Measurements from ENCODE around the gene SGCG. TPM values are rescaled to one million over a fixed set of nuclear protein-coding genes. Genes with fewer than 3 reads are reported as not detected.

SGCG gene
- total RNA-seq, 1 experiment from 2014 or later = not detected

GRCh38 chr13:23157781-23158180 lies 23.0 kb upstream of the SGCG start:
- CTCF ChIA-PET = no interaction called here

GRCh38 chr13:23159205-23159759 lies 21.5 kb upstream of the SGCG start:
- H3K9me3 Mint-ChIP-seq (ENCODE audit: low read depth, unreplicated experiment) = no peaks in the 10 kb centered on the region
- intact Hi-C loops (cut with micrococcal nuclease; ENCODE audit: unreplicated experiment) = no loop called here
- no peaks in the 10 kb centered on the region for H3K36me3 Mint-ChIP-seq (ENCODE audit: insufficient read depth, unreplicated experiment)
- no peaks in the 10 kb centered on the region for H3K4me1 Mint-ChIP-seq (ENCODE audit: low read depth, unreplicated experiment)
- DNase-seq = peak; percentile 30
- peaks cover 13% of the 10 kb centered on the region for H3K27me3 Mint-ChIP-seq (ENCODE audit: unreplicated experiment)
- H3K27ac Mint-ChIP-seq (ENCODE audit: unreplicated experiment) = no peak overlapping the region
- H3K4me3 Mint-ChIP-seq (ENCODE audit: low read depth, unreplicated experiment) = peak overlapping the region; percentile 66
- no TSS peak for BruUV-seq (replicated peaks)
- TF ChIP-seq CTCF (IDR thresholded peaks at IDR 0.05; ENCODE audit: unreplicated experiment) = peak; percentile 17
- CTCF ChIA-PET = no interaction called here

More at GRCh38 chr13:23157781-23158180, 23.0 kb upstream of the SGCG start:
- no peak for TF ChIP-seq CTCF (IDR thresholded peaks at IDR 0.05; ENCODE audit: unreplicated experiment)
- H3K27ac Mint-ChIP-seq (ENCODE audit: unreplicated experiment) = no peak overlapping the region
- no TSS peak for BruUV-seq (replicated peaks)
- no peaks in the 10 kb centered on the region for H3K9me3 Mint-ChIP-seq (ENCODE audit: low read depth, unreplicated experiment)
- intact Hi-C loops (cut with micrococcal nuclease; ENCODE audit: unreplicated experiment) = no loop called here
- H3K4me1 Mint-ChIP-seq (ENCODE audit: low read depth, unreplicated experiment) = no peaks in the 10 kb centered on the region
- peaks cover 13% of the 10 kb centered on the region for H3K27me3 Mint-ChIP-seq (ENCODE audit: unreplicated experiment)
- no peak for DNase-seq
- H3K36me3 Mint-ChIP-seq (ENCODE audit: insufficient read depth, unreplicated experiment) = no peaks in the 10 kb centered on the region
- H3K4me3 Mint-ChIP-seq (ENCODE audit: low read depth, unreplicated experiment) = no peak overlapping the region

- CTCF ChIA-PET = no interaction called here
- Mint-ChIP-seq H3K4me1 (ENCODE audit: low read depth, unreplicated experiment) (no peaks in the 10 kb centered on the region), H3K9me3 (ENCODE audit: low read depth, unreplicated experiment) (no peaks in the 10 kb centered on the region), H3K36me3 (ENCODE audit: insufficient read depth, unreplicated experiment) (no peaks in the 10 kb centered on the region), H3K27ac (ENCODE audit: unreplicated experiment) (no peak overlapping the region), H3K27me3 (ENCODE audit: unreplicated experiment) (peaks cover 13% of the 10 kb centered on the region), H3K4me3 (ENCODE audit: low read depth, unreplicated experiment) (peak overlapping the region; percentile 66)
- TF ChIP-seq CTCF (IDR thresholded peaks at IDR 0.05; ENCODE audit: unreplicated experiment) = no peak
- BruUV-seq (replicated peaks) = no TSS peak
- DNase-seq = no peak
- intact Hi-C loops (cut with micrococcal nuclease; ENCODE audit: unreplicated experiment) = no loop called here
These were observed 20.8 kb upstream of the SGCG start for GRCh38 chr13:23159760-23160637.

GRCh38 chr13:23160638-23161480 lies 19.9 kb upstream of the SGCG start:
- BruUV-seq (replicated peaks) = no TSS peak
- CTCF ChIA-PET = no interaction called here
- no peak for TF ChIP-seq CTCF (IDR thresholded peaks at IDR 0.05; ENCODE audit: unreplicated experiment)
- H3K4me3 Mint-ChIP-seq (ENCODE audit: low read depth, unreplicated experiment) = peak overlapping the region; percentile 39
- no peaks in the 10 kb centered on the region for H3K9me3 Mint-ChIP-seq (ENCODE audit: low read depth, unreplicated experiment)
- no peak for DNase-seq
- no peaks in the 10 kb centered on the region for H3K4me1 Mint-ChIP-seq (ENCODE audit: low read depth, unreplicated experiment)
- H3K27ac Mint-ChIP-seq (ENCODE audit: unreplicated experiment) = no peak overlapping the region
- H3K36me3 Mint-ChIP-seq (ENCODE audit: insufficient read depth, unreplicated experiment) = no peaks in the 10 kb centered on the region
- intact Hi-C loops (cut with micrococcal nuclease; ENCODE audit: unreplicated experiment) = no loop called here
- peaks cover 13% of the 10 kb centered on the region for H3K27me3 Mint-ChIP-seq (ENCODE audit: unreplicated experiment)

Measured in Calu3 (cell line).